Keratinocyte (primary cell): ENCODE data around the gene TIMP2. TPM values are rescaled to one million over a fixed set of nuclear protein-coding genes. Genes with fewer than 3 reads are reported as not detected.

ENCODE experiments used
- DNase-seq: peaks from one replicate; pipeline ENCODE4 v3.0.0-alpha.2; 2011; ENCODE audit warnings: low read depth, missing footprints, low spot score
- FAIRE-seq: peaks from 2 replicates; lab custom pipeline; 2011; peaks lifted over from hg19 to GRCh38; lab: Jason Lieb, UNC
- H2AFZ ChIP-seq: 2 replicates; pipeline ENCODE4 v1.6.0; 2012; ENCODE audit warnings: low read length, control low read depth, inconsistent platforms; ENCODE audit not compliant: control insufficient read depth
- H3K27ac ChIP-seq: 2 replicates; pipeline ENCODE4 v1.5.1; 2011; ENCODE audit warnings: low read length; ENCODE audit not compliant: control insufficient read depth, insufficient read depth
- H3K27me3 ChIP-seq: 3 replicates; pipeline ENCODE4 v1.6.0; 2011; ENCODE audit warnings: low read length; ENCODE audit not compliant: control insufficient read depth, insufficient read depth; ENCODE audit errors: extremely low read depth
- H3K36me3 ChIP-seq, 2 experiments: 2 replicates in 1 of 2; 3 replicates in 1 of 2; pipeline ENCODE4 v1.5.1; 2011; ENCODE audit warnings: low read length in 2 of 2, mild to moderate bottlenecking in 1 of 2; ENCODE audit not compliant: control insufficient read depth in 2 of 2, insufficient read depth in 2 of 2; ENCODE audit errors: extremely low read depth in 1 of 2
- H3K4me1 ChIP-seq: 3 replicates; pipeline ENCODE4 v1.5.1; 2011; ENCODE audit warnings: low read length; ENCODE audit not compliant: control insufficient read depth, insufficient read depth; ENCODE audit errors: extremely low read depth
- H3K4me2 ChIP-seq: 3 replicates; pipeline ENCODE4 v1.6.0; 2011; ENCODE audit warnings: low read depth, low read length; ENCODE audit not compliant: control insufficient read depth, insufficient read depth; ENCODE audit errors: extremely low read depth
- H3K4me3 ChIP-seq, 3 experiments: fragments of 200-600 bp in 1 of 3; sonication (generic) in 1 of 3; 2 replicates in 2 of 3; 3 replicates in 1 of 3; pipeline ENCODE4 v1.5.1; 2011 to 2016; ENCODE audit warnings: low read length in 3 of 3, mild to moderate bottlenecking in 3 of 3, control low read depth in 2 of 3, inconsistent platforms in 1 of 3, low read depth in 1 of 3, mixed read lengths in 1 of 3, mixed run types in 1 of 3, moderate library complexity in 1 of 3; ENCODE audit not compliant: control insufficient read depth in 2 of 3, insufficient read depth in 2 of 3; ENCODE audit errors: extremely low read depth in 1 of 3
- H3K79me2 ChIP-seq: 2 replicates; pipeline ENCODE4 v1.6.0; 2012; ENCODE audit warnings: low read length; ENCODE audit not compliant: control insufficient read depth, insufficient read depth
- H3K9ac ChIP-seq: 3 replicates; pipeline ENCODE4 v1.6.0; 2011; ENCODE audit warnings: low read length; ENCODE audit not compliant: control insufficient read depth, insufficient read depth; ENCODE audit errors: extremely low read depth
- H3K9me1 ChIP-seq: 3 replicates; pipeline ENCODE4 v1.6.0; 2011; ENCODE audit warnings: low read length; ENCODE audit not compliant: control insufficient read depth, insufficient read depth; ENCODE audit errors: extremely low read depth
- H3K9me3 ChIP-seq: 2 replicates; pipeline ENCODE4 v1.5.1; 2012; ENCODE audit warnings: low read depth, low read length; ENCODE audit not compliant: control insufficient read depth
- H4K20me1 ChIP-seq: 3 replicates; pipeline ENCODE4 v1.6.0; 2011; ENCODE audit warnings: low read length; ENCODE audit not compliant: control insufficient read depth, insufficient read depth; ENCODE audit errors: extremely low read depth
- CTCF ChIP-seq, 3 experiments: IDR thresholded peaks in 1 of 3; conservative IDR thresholded peaks in 1 of 3; optimal IDR thresholded peaks in 1 of 3; 2 replicates in 2 of 3; 3 replicates in 1 of 3; pipeline versions ENCODE3 to v1.5.1; 2011; ENCODE audit warnings: low read length in 3 of 3, mild to moderate bottlenecking in 3 of 3, moderate library complexity in 2 of 3, control low read depth in 1 of 3, inconsistent platforms in 1 of 3; ENCODE audit not compliant: insufficient read depth in 2 of 3; ENCODE audit errors: extremely low read depth in 1 of 3
- EZH2 ChIP-seq: IDR thresholded peaks from one replicate; pipeline ENCODE4 v1.6.1; 2012; ENCODE audit warnings: inconsistent platforms, mild to moderate bottlenecking, low read length, moderate library complexity
- dilution Hi-C: fragments of 300-500 bp; cut with MboI; formaldehyde crosslinking; loops from one replicate; pipeline ENCODE4 v1.7.0; 2020; ENCODE audit warnings: low sequenced_read_pairs; ENCODE audit not compliant: extremely low pct_ligation_motif_present
- polyA plus RNA-seq, 5 experiments: library from polyadenylated mRNA; depleted of rRNA in 3 of 5; stranded (reverse) in 3 of 5; stranded (forward) in 1 of 5; unstranded in 1 of 5; fragments of >200 nt; gene quantifications; 1 replicate in 1 of 5; 2 replicates in 3 of 5; 3 replicates in 1 of 5; pipeline versions ENCODE4 v1.2.1 to v1.2.3, GENCODE V29; 2011 to 2012; ENCODE audit warnings: missing spikeins in 2 of 5, low read depth in 1 of 5, low replicate concordance in 1 of 5

Gene TIMP2
- polyA plus RNA-seq, 1 donor (not counting 4 experiments of a cell fraction or from before 2014, with no cell fraction given), result 1.2 TPM

DNA sequence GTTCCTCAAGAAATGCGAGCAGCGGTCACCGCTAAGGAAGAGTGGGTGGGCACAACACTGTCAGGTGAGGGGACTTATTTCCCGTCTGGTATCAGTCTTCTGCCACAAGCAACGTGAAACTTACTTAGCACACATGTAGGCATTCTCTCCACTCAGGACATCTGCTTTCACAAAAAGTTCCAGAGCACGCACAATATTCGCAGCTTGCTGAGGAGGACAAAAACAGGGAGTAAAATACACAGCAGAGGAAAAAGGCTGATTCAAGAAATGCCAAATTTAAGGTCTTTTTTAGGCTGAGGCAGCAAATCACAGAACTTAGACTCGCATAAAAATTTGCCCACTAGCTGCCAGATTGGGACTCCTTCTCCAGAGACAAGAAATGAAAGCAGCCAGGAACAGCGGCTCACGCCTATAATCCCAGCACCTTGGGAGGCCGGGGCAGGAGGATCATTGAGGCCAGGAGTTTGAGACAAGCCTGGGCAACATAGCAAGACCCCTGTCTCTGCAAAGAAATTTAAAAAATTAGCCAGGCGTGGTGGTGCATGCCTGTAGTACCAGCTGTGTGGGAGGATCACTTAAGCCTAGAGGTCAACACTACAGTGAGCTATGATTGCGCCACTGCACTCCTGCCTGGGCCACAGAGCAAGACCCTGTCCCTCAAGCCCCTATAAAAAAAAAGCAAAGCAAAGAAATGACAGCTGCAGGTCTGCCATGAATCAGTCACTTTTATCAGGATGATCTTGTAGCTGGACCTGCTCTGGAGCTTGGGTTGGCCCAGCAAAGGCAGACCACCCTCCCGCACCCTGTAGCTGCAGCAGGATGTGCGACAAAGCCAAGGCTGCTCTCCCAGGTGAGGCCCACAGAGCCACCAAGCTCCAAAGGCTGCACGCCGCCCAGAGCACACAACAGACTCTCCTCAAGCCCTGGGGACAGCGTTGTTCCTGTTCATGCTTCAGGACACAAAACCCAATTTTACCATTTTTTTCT lies 105.1 kb downstream of the TIMP2 start:
- no peak overlapping the region for H3K9ac ChIP-seq
- H3K36me3 ChIP-seq, result peaks cover 56 to 79% of the 10 kb centered on the region in 2 experiments
- TF ChIP-seq EZH2 (no peak), CTCF (optimal IDR thresholded peaks at IDR 0.05 in 1 of 3, IDR thresholded peaks at IDR 0.05 in 1 of 3, conservative IDR thresholded peaks at IDR 0.05 in 1 of 3; ENCODE audit: extremely low read depth in 1 of 3, insufficient read depth in 2 of 3, low read length in 3 of 3) (no peak)
- H3K4me3 ChIP-seq, result no peak overlapping the region
- FAIRE-seq, result no peak
- H3K27me3 ChIP-seq, result no peaks in the 10 kb centered on the region
- H3K27ac ChIP-seq, result no peak overlapping the region
- no peak overlapping the region for H2AFZ ChIP-seq
- no peak overlapping the region for H3K4me2 ChIP-seq
- dilution Hi-C loops, result no loop called here
- DNase-seq, result no peak
- H4K20me1 ChIP-seq, result no peaks in the 10 kb centered on the region
- H3K4me1 ChIP-seq, result no peaks in the 10 kb centered on the region
- H3K9me3 ChIP-seq, result no peaks in the 10 kb centered on the region
- peaks cover 12% of the 10 kb centered on the region for H3K79me2 ChIP-seq
- peaks cover 2% of the 10 kb centered on the region for H3K9me1 ChIP-seq

DNA sequence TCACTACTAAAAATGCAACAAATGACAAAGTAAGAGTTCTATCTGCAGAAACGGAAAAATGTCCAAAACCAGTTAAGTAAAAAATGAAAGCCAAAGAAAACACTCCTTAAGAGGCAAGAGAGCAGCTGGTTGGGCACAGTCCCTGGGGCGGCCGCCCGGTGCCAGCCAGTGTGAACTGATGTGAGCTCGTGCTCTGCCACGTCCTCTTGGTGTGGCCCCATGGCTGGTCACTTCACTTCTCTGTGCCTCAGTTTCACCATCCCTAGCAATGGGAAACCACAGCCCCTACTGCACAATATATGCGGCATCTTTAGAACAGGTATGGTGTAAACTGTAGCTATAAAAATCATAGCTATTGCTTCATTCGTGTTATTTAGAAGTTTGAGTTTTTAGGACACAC lies 105.8 kb downstream of the TIMP2 start:
- Histone ChIP-seq H3K9me3 (no peaks in the 10 kb centered on the region), H3K4me1 (no peaks in the 10 kb centered on the region), H3K27ac (no peak overlapping the region), H3K9ac (no peak overlapping the region), H3K4me3 (no peak overlapping the region), H3K9me1 (peaks cover 2% of the 10 kb centered on the region), H2AFZ (no peak overlapping the region), H3K79me2 (peaks cover 9% of the 10 kb centered on the region), H3K27me3 (no peaks in the 10 kb centered on the region), H3K4me2 (no peak overlapping the region), H4K20me1 (no peaks in the 10 kb centered on the region), H3K36me3 (peaks cover 53 to 74% of the 10 kb centered on the region in 2 experiments)
- dilution Hi-C loops, result no loop called here
- FAIRE-seq (no peak), DNase-seq (no peak)
- TF ChIP-seq CTCF (optimal IDR thresholded peaks at IDR 0.05 in 1 of 3, IDR thresholded peaks at IDR 0.05 in 1 of 3, conservative IDR thresholded peaks at IDR 0.05 in 1 of 3; ENCODE audit: extremely low read depth in 1 of 3, insufficient read depth in 2 of 3, low read length in 3 of 3), result no peak
- TF ChIP-seq EZH2, result no peak
